GM23338 (cell line): ENCODE results near the gene GPRIN2. TPM values are rescaled to one million over a fixed set of nuclear protein-coding genes. Genes with fewer than 3 reads are reported as not detected.

ENCODE experiments used
- ATAC-seq: fragments of 200-7000 bp; cut with Tn5 transposase; 3 replicates; pipeline ENCODE4 v1.9.1; 2020
- DNase-seq: peaks from one replicate; pipeline ENCODE4 v3.0.0-alpha.2; 2015; ENCODE audit warnings: low spot score
- H2AFZ ChIP-seq: fragments of 200-600 bp; sonication (generic); 2 replicates; pipeline ENCODE4 v1.8.0; 2016; ENCODE audit warnings: antibody characterized with exemption, mild to moderate bottlenecking, moderate library complexity
- H3F3A ChIP-seq: fragments of 200-600 bp; sonication (generic); replicated peaks from 2 replicates; pipeline ENCODE4 v1.8.0; 2017; ENCODE audit warnings: antibody characterized with exemption, mixed run types, low read depth
- H3K27ac ChIP-seq: fragments of 200-600 bp; sonication (generic); 2 replicates; pipeline ENCODE4 v1.6.1; 2016; ENCODE audit warnings: low read depth
- H3K27me3 ChIP-seq: fragments of 200-600 bp; sonication (generic); 2 replicates; pipeline ENCODE4 v1.8.0; 2016; ENCODE audit warnings: mild to moderate bottlenecking, mixed run types, moderate library complexity; ENCODE audit not compliant: insufficient read depth
- H3K36me3 ChIP-seq: fragments of 200-600 bp; sonication (generic); 2 replicates; pipeline ENCODE4 v1.8.0; 2016; ENCODE audit warnings: mild to moderate bottlenecking; ENCODE audit not compliant: insufficient read depth
- H3K4me1 ChIP-seq: fragments of 200-600 bp; sonication (generic); 2 replicates; pipeline ENCODE4 v1.8.0; 2016; ENCODE audit warnings: mild to moderate bottlenecking, moderate library complexity; ENCODE audit not compliant: insufficient read depth
- H3K4me2 ChIP-seq: fragments of 200-600 bp; sonication (generic); 2 replicates; pipeline ENCODE4 v1.7.1; 2017; ENCODE audit warnings: mixed run types
- H3K4me3 ChIP-seq: fragments of 200-600 bp; sonication (generic); 2 replicates; pipeline ENCODE4 v1.6.1; 2016; ENCODE audit warnings: mixed run types
- H3K79me2 ChIP-seq: fragments of 200-600 bp; sonication (generic); replicated peaks from 2 replicates; pipeline ENCODE4 v1.8.0; 2017; ENCODE audit warnings: mild to moderate bottlenecking; ENCODE audit not compliant: insufficient read depth
- H3K9me2 ChIP-seq: fragments of 200-600 bp; sonication (generic); 2 replicates; pipeline ENCODE4 v1.8.0; 2017; ENCODE audit not compliant: insufficient read depth
- H4K20me1 ChIP-seq: fragments of 200-600 bp; sonication (generic); replicated peaks from 2 replicates; pipeline ENCODE4 v1.8.0; 2017; ENCODE audit warnings: mild to moderate bottlenecking; ENCODE audit not compliant: insufficient read depth
- H3K27ac Mint-ChIP-seq: 2 replicates; pipeline ENCODE4 v1.8.0; 2020; ENCODE audit warnings: inconsistent platforms, mild to moderate bottlenecking, moderate library complexity, mixed read lengths
- H3K27me3 Mint-ChIP-seq: 3 replicates; pipeline ENCODE4 v1.8.0; 2022; ENCODE audit warnings: low read depth, mild to moderate bottlenecking, moderate library complexity, mixed read lengths, inconsistent platforms; ENCODE audit not compliant: insufficient read depth, poor library complexity
- H3K36me3 Mint-ChIP-seq: 3 replicates; pipeline ENCODE4 v1.8.0; 2021; ENCODE audit warnings: low read depth, mild to moderate bottlenecking, inconsistent platforms, moderate library complexity, mixed read lengths
- H3K4me1 Mint-ChIP-seq: 3 replicates; pipeline ENCODE4 v1.8.0; 2020; ENCODE audit warnings: mild to moderate bottlenecking, inconsistent platforms, mixed read lengths
- H3K4me3 Mint-ChIP-seq: 3 replicates; pipeline ENCODE4 v1.8.0; 2021; ENCODE audit warnings: moderate library complexity, mild to moderate bottlenecking, inconsistent platforms, mixed read lengths
- H3K9me3 Mint-ChIP-seq: 3 replicates; pipeline ENCODE4 v1.8.0; 2020; ENCODE audit warnings: moderate library complexity, mild to moderate bottlenecking, inconsistent platforms, mixed read lengths
- EZH2 ChIP-seq: fragments of 200-600 bp; sonication (generic); IDR thresholded peaks from one replicate; pipeline ENCODE4 v1.8.0; 2017; ENCODE audit warnings: antibody characterized with exemption, mild to moderate bottlenecking, low read depth; ENCODE audit not compliant: unreplicated experiment
- NANOG ChIP-seq: IDR thresholded peaks from 2 replicates; pipeline ENCODE4 v1.6.1; 2016; ENCODE audit warnings: antibody characterized with exemption, borderline replicate concordance
- POLR2AphosphoS5 ChIP-seq: IDR thresholded peaks from 2 replicates; pipeline ENCODE4 v1.6.1; 2016; ENCODE audit warnings: antibody characterized with exemption, low read depth
- REST ChIP-seq: IDR thresholded peaks from one replicate; pipeline ENCODE4 v1.6.1; 2018; ENCODE audit warnings: antibody characterized with exemption; ENCODE audit not compliant: unreplicated experiment
- ZNF114 ChIP-seq: fragments of 250-450 bp; sonication (Bioruptor Pico); IDR thresholded peaks from 2 replicates; pipeline ENCODE4 v1.5.0; 2020; ENCODE audit warnings: mild to moderate bottlenecking, moderate library complexity
- ZNF331 ChIP-seq: fragments of 250-450 bp; sonication (Bioruptor Pico); IDR thresholded peaks from 2 replicates; pipeline ENCODE4 v1.5.0; 2020; ENCODE audit warnings: low read depth, mild to moderate bottlenecking, moderate library complexity
- polyA plus RNA-seq: library from polyadenylated mRNA; unstranded; fragments of >200 nt; fragmentation: Nextera tagmentation; extraction: Ambion mirVana; gene quantifications from 2 replicates; pipeline ENCODE4 v1.2.1, GENCODE V29; 2016
- total RNA-seq: library from RNA; depleted of rRNA; stranded (reverse); fragments of >200 nt; shearing (Covaris generic); gene quantifications from 2 replicates; pipeline ENCODE4 v1.2.3, GENCODE V29; 2014
- TF ChIP-seq, protein P1 (sequence below): IDR thresholded peaks from 2 replicates; pipeline ENCODE4 v1.6.1; 2016; ENCODE audit warnings: antibody characterized with exemption
- TF ChIP-seq, protein P2 (sequence below): fragments of 250-450 bp; sonication (Bioruptor Pico); IDR thresholded peaks from 2 replicates; pipeline ENCODE4 v1.5.0; 2020; ENCODE audit warnings: mild to moderate bottlenecking, moderate library complexity

Gene GPRIN2
- total and polyA plus RNA-seq, 2 experiments from 2014 or later, result 2.9 to 28.5 TPM

- TF ChIP-seq REST (no peak), NANOG (no peak), ZNF331 (CRISPR knock-in tag) (no peak), EZH2 (no peak)
Measured at GRCh38 chr10:46539596-46540411, 16.7 kb downstream of the GPRIN2 start (continued).

GRCh38 chr10:46538717-46539426, 17.6 kb downstream of the GPRIN2 start:
- Histone ChIP-seq H3K27me3 (no peaks in the 10 kb centered on the region; the same call in 1 of the 2 replicates), H3K4me1 (peaks cover 24% of the 10 kb centered on the region), H3K27ac (no peak overlapping the region), H3K4me2 (no peak overlapping the region), H3K36me3 (no peaks in the 10 kb centered on the region), H3F3A (0 out of 2 replicates have a peak, but pooled peaks cover 2% of the 10 kb centered on the region), H3K9me2 (peaks cover 9% of the 10 kb centered on the region; the same call in 1 of the 2 replicates), H3K4me3 (no peak overlapping the region), H2AFZ (no peak overlapping the region), H4K20me1 (peaks cover 3% of the 10 kb centered on the region; the same call in 1 of the 2 replicates), H3K79me2 (no peaks in the 10 kb centered on the region)
- Mint-ChIP-seq H3K4me3 (no peak overlapping the region), H3K27ac (no peak overlapping the region), H3K36me3 (no peaks in the 10 kb centered on the region; the same call in 2 of the 3 replicates), H3K27me3 (peaks cover 22% of the 10 kb centered on the region), H3K9me3 (no peaks in the 10 kb centered on the region), H3K4me1 (peaks cover 28% of the 10 kb centered on the region)
- no peak for DNase-seq
- ATAC-seq, result no peak
- TF ChIP-seq ZNF114 (CRISPR knock-in tag) (no peak), POLR2AphosphoS5 (no peak), NANOG (no peak)
- TF ChIP-seq, protein P1, sequence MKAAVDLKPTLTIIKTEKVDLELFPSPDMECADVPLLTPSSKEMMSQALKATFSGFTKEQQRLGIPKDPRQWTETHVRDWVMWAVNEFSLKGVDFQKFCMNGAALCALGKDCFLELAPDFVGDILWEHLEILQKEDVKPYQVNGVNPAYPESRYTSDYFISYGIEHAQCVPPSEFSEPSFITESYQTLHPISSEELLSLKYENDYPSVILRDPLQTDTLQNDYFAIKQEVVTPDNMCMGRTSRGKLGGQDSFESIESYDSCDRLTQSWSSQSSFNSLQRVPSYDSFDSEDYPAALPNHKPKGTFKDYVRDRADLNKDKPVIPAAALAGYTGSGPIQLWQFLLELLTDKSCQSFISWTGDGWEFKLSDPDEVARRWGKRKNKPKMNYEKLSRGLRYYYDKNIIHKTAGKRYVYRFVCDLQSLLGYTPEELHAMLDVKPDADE, result no peak
- TF ChIP-seq, protein P2, sequence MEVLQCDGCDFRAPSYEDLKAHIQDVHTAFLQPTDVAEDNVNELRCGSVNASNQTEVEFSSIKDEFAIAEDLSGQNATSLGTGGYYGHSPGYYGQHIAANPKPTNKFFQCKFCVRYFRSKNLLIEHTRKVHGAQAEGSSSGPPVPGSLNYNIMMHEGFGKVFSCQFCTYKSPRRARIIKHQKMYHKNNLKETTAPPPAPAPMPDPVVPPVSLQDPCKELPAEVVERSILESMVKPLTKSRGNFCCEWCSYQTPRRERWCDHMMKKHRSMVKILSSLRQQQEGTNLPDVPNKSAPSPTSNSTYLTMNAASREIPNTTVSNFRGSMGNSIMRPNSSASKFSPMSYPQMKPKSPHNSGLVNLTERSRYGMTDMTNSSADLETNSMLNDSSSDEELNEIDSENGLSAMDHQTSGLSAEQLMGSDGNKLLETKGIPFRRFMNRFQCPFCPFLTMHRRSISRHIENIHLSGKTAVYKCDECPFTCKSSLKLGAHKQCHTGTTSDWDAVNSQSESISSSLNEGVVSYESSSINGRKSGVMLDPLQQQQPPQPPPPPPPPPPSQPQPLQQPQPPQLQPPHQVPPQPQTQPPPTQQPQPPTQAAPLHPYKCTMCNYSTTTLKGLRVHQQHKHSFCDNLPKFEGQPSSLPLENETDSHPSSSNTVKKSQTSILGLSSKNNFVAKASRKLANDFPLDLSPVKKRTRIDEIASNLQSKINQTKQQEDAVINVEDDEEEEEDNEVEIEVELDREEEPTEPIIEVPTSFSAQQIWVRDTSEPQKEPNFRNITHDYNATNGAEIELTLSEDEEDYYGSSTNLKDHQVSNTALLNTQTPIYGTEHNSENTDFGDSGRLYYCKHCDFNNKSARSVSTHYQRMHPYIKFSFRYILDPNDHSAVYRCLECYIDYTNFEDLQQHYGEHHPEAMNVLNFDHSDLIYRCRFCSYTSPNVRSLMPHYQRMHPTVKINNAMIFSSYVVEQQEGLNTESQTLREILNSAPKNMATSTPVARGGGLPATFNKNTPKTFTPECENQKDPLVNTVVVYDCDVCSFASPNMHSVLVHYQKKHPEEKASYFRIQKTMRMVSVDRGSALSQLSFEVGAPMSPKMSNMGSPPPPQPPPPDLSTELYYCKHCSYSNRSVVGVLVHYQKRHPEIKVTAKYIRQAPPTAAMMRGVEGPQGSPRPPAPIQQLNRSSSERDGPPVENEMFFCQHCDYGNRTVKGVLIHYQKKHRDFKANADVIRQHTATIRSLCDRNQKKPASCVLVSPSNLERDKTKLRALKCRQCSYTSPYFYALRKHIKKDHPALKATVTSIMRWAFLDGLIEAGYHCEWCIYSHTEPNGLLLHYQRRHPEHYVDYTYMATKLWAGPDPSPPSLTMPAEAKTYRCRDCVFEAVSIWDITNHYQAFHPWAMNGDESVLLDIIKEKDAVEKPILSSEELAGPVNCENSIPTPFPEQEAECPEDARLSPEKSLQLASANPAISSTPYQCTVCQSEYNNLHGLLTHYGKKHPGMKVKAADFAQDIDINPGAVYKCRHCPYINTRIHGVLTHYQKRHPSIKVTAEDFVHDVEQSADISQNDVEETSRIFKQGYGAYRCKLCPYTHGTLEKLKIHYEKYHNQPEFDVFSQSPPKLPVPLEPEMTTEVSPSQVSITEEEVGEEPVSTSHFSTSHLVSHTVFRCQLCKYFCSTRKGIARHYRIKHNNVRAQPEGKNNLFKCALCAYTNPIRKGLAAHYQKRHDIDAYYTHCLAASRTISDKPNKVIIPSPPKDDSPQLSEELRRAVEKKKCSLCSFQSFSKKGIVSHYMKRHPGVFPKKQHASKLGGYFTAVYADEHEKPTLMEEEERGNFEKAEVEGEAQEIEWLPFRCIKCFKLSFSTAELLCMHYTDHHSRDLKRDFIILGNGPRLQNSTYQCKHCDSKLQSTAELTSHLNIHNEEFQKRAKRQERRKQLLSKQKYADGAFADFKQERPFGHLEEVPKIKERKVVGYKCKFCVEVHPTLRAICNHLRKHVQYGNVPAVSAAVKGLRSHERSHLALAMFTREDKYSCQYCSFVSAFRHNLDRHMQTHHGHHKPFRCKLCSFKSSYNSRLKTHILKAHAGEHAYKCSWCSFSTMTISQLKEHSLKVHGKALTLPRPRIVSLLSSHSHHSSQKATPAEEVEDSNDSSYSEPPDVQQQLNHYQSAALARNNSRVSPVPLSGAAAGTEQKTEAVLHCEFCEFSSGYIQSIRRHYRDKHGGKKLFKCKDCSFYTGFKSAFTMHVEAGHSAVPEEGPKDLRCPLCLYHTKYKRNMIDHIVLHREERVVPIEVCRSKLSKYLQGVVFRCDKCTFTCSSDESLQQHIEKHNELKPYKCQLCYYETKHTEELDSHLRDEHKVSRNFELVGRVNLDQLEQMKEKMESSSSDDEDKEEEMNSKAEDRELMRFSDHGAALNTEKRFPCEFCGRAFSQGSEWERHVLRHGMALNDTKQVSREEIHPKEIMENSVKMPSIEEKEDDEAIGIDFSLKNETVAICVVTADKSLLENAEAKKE (CRISPR knock-in tag), result no peak
